ENCODE measurements around the gene CHRDL1.

CHRDL1 gene

GRCh38 chrX:110759785-110760184, 35.8 kb downstream of the CHRDL1 start:
- H3K4me3 ChIP-seq (ENCODE audit: low read depth, low read length): no peak overlapping the region
- TF ChIP-seq CTCF (IDR thresholded peaks at IDR 0.05; ENCODE audit: low read depth, low read length): no peak
- in situ Hi-C loops (cut with HindIII; ENCODE audit: low sequenced_read_pairs): no loop called here
- peak; percentile 52 for DNase-seq (ENCODE audit: low read depth, low spot score)

GRCh38 chrX:110758781-110759422, 36.7 kb downstream of the CHRDL1 start:
- TF ChIP-seq CTCF (IDR thresholded peaks at IDR 0.05; ENCODE audit: low read depth, low read length): no peak
- DNase-seq (ENCODE audit: low read depth, low spot score): no peak
- H3K4me3 ChIP-seq (ENCODE audit: low read depth, low read length): no peak overlapping the region
- in situ Hi-C loops (cut with HindIII; ENCODE audit: low sequenced_read_pairs): no loop called here

GRCh38 chrX:110755611-110756010, 40.0 kb downstream of the CHRDL1 start:
- TF ChIP-seq CTCF (IDR thresholded peaks at IDR 0.05; ENCODE audit: low read depth, low read length): no peak
- in situ Hi-C loops (cut with HindIII; ENCODE audit: low sequenced_read_pairs): no loop called here
- no peak overlapping the region for H3K4me3 ChIP-seq (ENCODE audit: low read depth, low read length)
- DNase-seq (ENCODE audit: low read depth, low spot score): peak; percentile 67

GRCh38 chrX:110755061-110755460, 40.6 kb downstream of the CHRDL1 start:
- H3K4me3 ChIP-seq (ENCODE audit: low read depth, low read length): no peak overlapping the region
- TF ChIP-seq CTCF (IDR thresholded peaks at IDR 0.05; ENCODE audit: low read depth, low read length): no peak
- in situ Hi-C loops (cut with HindIII; ENCODE audit: low sequenced_read_pairs): no loop called here
- peak; percentile 68 for DNase-seq (ENCODE audit: low read depth, low spot score)

GRCh38 chrX:110750526-110751189, 45.0 kb downstream of the CHRDL1 start:
- in situ Hi-C loops (cut with HindIII; ENCODE audit: low sequenced_read_pairs): no loop called here
- DNase-seq (ENCODE audit: low read depth, low spot score): no peak
- H3K4me3 ChIP-seq (ENCODE audit: low read depth, low read length): no peak overlapping the region
- no peak for TF ChIP-seq CTCF (IDR thresholded peaks at IDR 0.05; ENCODE audit: low read depth, low read length)

- H3K4me3 ChIP-seq (ENCODE audit: low read depth, low read length): no peak overlapping the region
- DNase-seq (ENCODE audit: low read depth, low spot score): no peak
- TF ChIP-seq CTCF (IDR thresholded peaks at IDR 0.05; ENCODE audit: low read depth, low read length): no peak
- in situ Hi-C loops (cut with HindIII; ENCODE audit: low sequenced_read_pairs): no loop called here
Measured at GRCh38 chrX:110748256-110748806, 47.3 kb downstream of the CHRDL1 start.

Data from astrocyte of the spinal cord (primary cell).